Hematopoietic multipotent progenitor cell treated with erythropoietin and hydrocortisone succinate and interleukin-3 and kit ligand, for 4 days (in vitro differentiated cells): Measurements from ENCODE around the gene FAM32A.

ENCODE experiments used
- DNase-seq: peaks from one replicate; pipeline ENCODE4 v3.0.0-alpha.2; 2015

FAM32A gene

GRCh38 chr19:16203256-16204004, 18.2 kb downstream of the FAM32A start:
- no peak for DNase-seq

- DNase-seq: no peak
These were observed 18.7 kb downstream of the FAM32A start for GRCh38 chr19:16204005-16204294.

- DNase-seq: no peak
These were observed 20.2 kb downstream of the FAM32A start for GRCh38 chr19:16205205-16206045.

- no peak for DNase-seq
These were observed 20.9 kb downstream of the FAM32A start for GRCh38 chr19:16206046-16206605.

GRCh38 chr19:16206637-16207036, 21.4 kb downstream of the FAM32A start:
- DNase-seq: no peak

- DNase-seq: no peak
These were observed 21.9 kb downstream of the FAM32A start for GRCh38 chr19:16207063-16207462.

- DNase-seq: no peak
These were observed 22.3 kb downstream of the FAM32A start for GRCh38 chr19:16207490-16208025.

- no peak for DNase-seq
These were observed 23.0 kb downstream of the FAM32A start for GRCh38 chr19:16208064-16208759.

- peak; percentile 46 for DNase-seq
These were observed 23.8 kb downstream of the FAM32A start for GRCh38 chr19:16208847-16209665.

GRCh38 chr19:16210168-16210567, 25.0 kb downstream of the FAM32A start:
- DNase-seq: no peak

GRCh38 chr19:16213076-16213475, 27.9 kb downstream of the FAM32A start:
- DNase-seq: no peak

- DNase-seq: no peak
These were observed 31.8 kb downstream of the FAM32A start for GRCh38 chr19:16216744-16217670.

- DNase-seq: peak; percentile 18
These were observed 32.7 kb downstream of the FAM32A start for GRCh38 chr19:16217716-16218451.

- DNase-seq: no peak
These were observed 33.6 kb downstream of the FAM32A start for GRCh38 chr19:16218851-16219250.

- no peak for DNase-seq
These were observed 37.6 kb downstream of the FAM32A start for GRCh38 chr19:16222806-16223205.

GRCh38 chr19:16223746-16224145, 38.5 kb downstream of the FAM32A start:
- DNase-seq: no peak

- DNase-seq: no peak
These were observed 39.3 kb downstream of the FAM32A start for GRCh38 chr19:16224293-16225045.

GRCh38 chr19:16225279-16226183, 40.3 kb downstream of the FAM32A start:
- no peak for DNase-seq
